Transverse colon (tissue), 3 donors: ENCODE data around the gene SYCP3.

Experiments used
- EP300 ChIP-seq: sonication (generic); formaldehyde crosslinking; IDR thresholded peaks from one replicate; pipeline ENCODE4 v1.6.1; 2017; ENCODE audit warnings: antibody characterized with exemption, low read depth
- POLR2A ChIP-seq: fragments of 450-650 bp; IDR thresholded peaks from one replicate; pipeline ENCODE4 v1.6.1; 2016; ENCODE audit warnings: antibody characterized with exemption, mild to moderate bottlenecking, moderate library complexity
- TF ChIP-seq, protein P1 (sequence below), 5 experiments: fragments of 200-600 bp in 3 of 5; fragments of 450-650 bp in 2 of 5; sonication (generic) in 3 of 5; IDR thresholded peaks; 1 replicate in 2 of 5; 2 replicates in 3 of 5; pipeline ENCODE4 v1.5.1; 2016 to 2017; ENCODE audit warnings: antibody characterized with exemption in 5 of 5, inconsistent platforms in 3 of 5, mild to moderate bottlenecking in 2 of 5, moderate library complexity in 1 of 5

DNA sequence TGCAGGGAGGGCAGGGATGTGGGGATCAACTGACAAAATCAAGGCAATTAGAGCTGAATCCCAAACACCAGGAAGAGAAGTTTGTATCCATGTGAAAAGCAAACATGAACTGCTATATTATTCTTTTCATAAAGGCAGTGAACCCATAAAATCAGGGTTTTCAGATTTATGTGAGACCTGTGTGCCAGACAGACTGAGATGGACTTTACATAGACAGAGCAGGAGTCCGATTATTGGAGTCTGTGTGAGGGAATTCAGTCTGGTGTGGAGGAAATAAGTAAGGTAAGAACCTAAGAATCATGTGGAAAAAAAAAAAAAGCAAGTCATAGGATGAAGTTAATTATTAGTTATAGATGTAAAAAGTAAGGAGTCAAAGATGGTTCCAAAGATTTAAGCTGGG, 45.1 kb upstream of the SYCP3 start:
- TF ChIP-seq EP300 (no peak), POLR2A (no peak)
- TF ChIP-seq, protein P1, sequence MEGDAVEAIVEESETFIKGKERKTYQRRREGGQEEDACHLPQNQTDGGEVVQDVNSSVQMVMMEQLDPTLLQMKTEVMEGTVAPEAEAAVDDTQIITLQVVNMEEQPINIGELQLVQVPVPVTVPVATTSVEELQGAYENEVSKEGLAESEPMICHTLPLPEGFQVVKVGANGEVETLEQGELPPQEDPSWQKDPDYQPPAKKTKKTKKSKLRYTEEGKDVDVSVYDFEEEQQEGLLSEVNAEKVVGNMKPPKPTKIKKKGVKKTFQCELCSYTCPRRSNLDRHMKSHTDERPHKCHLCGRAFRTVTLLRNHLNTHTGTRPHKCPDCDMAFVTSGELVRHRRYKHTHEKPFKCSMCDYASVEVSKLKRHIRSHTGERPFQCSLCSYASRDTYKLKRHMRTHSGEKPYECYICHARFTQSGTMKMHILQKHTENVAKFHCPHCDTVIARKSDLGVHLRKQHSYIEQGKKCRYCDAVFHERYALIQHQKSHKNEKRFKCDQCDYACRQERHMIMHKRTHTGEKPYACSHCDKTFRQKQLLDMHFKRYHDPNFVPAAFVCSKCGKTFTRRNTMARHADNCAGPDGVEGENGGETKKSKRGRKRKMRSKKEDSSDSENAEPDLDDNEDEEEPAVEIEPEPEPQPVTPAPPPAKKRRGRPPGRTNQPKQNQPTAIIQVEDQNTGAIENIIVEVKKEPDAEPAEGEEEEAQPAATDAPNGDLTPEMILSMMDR (IDR thresholded peaks at IDR 0.05): no peak
